GM21529 (cell line): ENCODE measurements around the gene CYB5D1.

ENCODE experiments used
- ATAC-seq: cut with Tn5 transposase; IDR thresholded peaks from one replicate; pipeline ENCODE4 v1.9.1; 2021; ENCODE audit not compliant: unreplicated experiment

The CYB5D1 gene

DNA sequence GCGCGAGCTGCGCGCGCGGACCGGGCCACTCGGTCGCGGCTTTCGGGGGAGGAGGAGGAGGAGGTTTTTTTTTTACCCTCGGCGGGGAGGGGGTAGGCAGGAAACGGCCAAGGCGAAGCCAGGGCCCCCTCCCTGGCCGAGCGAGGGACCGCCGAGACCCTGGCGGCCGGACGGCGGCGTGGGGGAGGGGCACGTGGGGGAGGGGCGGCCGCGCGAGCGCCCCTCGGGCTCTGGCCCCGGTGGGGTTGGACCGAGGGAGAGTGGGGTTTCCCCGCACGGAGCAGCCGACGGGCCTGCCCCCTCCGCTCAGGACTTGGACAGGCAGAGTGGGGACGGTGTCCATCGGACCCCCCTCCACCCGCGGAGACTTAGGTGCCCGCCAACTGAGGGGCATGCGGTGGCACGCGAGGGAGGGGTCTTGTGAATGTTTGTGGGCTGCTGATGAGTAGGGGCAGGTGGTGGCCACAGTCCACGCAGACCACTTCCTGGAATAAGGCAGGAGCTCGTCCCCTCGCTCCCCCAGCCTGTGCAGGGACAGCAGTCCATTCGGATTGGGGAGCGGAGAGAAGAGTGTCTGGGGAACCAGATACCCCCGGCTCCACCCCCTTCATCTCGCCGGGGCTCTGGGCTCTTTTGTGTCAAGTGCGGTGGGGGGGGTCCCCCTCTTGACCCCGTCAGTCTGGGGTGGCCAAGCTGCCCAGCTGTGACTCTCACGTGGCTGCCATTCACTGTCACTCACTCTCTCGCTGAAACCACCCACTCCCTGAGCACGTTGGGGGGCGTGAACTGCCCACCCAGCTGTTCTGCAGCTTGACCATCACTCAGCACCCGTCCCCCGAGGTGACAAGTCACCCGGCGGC, 27.8 kb downstream of the CYB5D1 start:
- ATAC-seq, result peak; percentile 30

DNA sequence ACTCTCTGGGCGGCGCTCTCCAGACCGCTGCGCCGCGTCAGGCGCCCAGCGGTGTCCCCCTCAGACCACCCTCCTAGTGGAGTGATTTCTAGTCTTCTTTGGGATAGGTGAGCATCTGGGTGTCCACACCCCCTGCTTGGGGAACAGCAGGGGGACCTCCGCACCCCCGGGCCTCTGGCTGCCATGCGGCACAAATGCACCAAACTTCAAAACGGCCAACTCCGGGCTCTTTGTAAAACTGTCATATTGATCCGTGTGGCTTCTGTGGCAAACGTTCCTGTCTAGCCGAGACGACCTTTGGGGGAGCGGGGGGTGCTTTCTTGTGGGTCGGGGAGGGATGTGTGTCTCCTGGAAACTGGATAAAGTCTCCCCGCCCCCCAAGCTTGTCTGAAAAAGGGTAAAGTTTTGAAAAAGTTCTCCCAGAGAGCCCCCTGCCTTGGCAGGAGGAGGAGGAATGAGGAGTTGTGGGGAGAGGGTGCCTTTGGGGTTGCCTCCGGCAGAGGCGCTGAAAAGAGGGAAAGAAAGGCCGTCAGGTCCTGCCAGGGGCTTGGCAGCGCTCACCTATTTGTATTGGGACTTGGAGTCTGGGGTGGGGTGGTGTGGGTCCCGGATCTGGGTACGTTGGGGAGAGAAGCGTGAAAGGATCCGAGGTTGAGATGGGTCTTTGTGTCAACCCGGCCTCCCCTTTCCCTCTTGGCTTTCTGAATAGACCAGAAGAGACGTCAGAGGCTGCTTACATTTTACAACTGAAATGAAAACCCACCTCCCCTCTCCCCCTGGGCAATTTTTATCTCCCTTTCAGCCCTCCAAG, 28.6 kb downstream of the CYB5D1 start:
- no peak for ATAC-seq

DNA sequence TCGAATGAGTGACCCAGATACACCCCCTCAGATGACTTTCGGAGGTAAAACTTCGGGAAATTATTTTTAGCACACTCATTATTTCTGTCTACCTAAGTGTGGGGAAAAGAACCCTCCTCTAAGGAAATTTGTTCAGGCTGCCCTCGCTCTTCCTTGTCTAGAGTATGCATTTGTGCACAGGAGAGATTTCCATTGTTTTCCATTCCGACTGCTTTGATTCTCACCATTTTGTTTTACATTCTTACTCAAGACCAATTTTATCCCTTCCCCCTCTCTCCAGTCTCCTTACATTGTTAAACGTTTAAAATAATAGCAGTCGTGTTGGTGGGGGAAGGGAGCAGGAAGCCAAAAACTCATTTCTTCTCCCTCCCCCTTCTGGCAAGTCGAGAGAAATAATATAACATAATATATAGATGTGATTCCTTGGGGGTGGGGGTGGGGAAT, 29.3 kb downstream of the CYB5D1 start:
- ATAC-seq, result no peak

DNA sequence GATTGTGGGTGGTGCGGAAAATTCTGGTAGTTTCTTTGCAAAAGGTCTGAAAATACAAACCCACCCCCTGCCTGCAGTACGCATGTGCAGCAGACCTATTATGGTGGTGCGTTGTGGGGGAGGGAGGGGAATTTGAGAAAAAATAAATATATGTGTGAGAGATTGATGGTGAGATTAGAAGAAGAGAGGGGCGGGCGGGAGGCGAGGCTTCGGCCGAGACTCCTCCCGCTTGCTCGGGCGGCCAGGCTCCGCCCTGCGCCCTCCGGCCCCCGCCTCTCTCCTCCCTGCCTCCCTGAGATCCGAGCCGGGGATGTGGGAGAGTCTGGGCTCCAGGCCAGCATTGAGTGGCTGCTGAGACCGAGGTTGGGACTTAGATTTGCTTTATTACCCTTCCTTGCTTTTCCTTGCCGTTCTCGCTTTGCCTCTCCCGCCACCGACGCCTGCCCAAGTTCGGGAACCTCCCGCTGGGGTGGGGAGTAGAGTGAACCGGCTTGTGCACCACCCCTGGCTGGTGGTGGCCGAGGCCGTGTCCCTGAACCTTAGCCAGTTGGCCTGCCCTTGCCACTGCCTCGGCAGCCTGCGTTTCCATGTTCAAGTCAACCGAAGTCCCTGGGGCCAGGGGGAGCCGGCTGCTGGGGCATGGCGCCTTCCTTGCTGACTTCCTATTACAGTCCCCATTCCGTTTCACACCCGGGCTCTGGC, 29.8 kb downstream of the CYB5D1 start:
- ATAC-seq, result peak; percentile 53

DNA sequence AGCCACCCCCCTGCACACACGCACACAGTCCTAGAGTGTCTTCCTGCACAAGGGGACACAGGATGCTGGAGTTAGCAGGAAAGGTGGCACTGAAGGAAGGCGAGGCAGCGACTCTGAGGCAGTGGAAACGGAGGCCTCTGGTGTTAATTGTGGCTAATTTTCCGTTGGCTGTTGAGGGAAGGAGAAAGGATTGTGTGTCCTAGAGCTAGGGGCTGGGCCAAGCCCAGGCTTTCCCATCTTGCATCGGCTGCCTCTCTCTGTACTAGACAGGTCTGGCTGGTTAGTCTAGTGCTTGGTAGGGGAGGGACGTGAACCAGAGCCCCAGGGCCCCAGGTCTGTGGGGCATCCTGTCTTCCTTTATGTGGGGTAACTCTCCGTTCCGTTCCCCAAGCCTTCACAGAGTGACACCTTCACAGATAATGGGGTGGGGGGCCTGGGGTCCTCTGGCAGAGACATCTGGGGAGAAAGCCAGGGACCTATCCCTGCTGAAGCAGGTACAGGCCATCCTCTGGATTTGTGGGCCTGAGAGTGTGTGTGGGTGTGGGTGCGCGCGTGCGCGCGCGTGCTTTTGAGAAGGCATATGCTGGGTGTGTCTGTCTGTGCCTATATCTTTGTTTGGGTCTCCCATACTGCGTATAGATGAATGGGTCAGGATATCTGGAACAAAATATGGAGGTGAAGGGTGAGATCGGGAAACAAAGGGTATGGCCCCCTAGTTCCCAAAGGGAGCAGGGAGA, 30.5 kb downstream of the CYB5D1 start, which contains the start of gene CHD3:
CHD3 (plus strand) TSS at position 606 of the 737 bp plus-strand sequence. CDS start 212 bp downstream, outside the sequence.
- no peak for ATAC-seq

DNA sequence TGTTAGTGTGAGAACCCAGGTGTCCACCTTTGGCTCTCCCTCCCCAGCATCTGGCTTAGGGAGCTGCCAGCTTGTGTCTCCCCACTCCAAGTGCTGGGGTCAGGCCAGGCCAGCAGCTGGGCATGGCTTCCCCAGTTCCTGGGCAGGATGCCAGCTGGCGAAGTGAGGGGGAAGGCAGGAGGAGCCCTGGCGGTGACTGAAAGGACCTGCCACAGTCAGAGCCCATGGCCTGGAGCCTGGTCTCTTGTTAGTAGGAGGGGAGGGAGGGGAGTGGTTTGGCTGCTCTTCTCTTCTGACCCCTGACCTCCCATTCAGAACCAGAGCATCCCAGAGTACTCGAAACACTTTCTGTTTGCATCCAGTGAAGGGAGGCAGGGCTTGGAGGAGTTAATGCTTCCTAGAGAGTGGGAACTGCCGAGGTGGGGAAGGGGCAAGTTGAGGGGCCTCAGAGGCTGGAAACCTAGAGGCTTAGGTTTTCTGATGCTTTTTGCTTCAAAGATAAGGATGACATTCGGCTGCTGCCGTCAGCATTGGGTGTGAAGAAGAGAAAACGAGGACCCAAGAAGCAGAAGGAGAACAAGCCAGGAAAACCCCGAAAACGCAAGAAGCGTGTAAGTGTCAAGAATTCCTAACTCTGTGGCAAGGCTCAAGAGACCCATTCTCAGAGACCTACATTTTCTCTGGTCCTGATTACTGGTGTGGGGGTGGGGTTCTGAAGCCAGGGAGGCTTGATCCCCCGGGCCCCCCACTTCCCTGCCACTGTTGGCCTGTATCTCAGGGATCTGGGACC, 31.6 kb downstream of the CYB5D1 start:
- no peak for ATAC-seq

DNA sequence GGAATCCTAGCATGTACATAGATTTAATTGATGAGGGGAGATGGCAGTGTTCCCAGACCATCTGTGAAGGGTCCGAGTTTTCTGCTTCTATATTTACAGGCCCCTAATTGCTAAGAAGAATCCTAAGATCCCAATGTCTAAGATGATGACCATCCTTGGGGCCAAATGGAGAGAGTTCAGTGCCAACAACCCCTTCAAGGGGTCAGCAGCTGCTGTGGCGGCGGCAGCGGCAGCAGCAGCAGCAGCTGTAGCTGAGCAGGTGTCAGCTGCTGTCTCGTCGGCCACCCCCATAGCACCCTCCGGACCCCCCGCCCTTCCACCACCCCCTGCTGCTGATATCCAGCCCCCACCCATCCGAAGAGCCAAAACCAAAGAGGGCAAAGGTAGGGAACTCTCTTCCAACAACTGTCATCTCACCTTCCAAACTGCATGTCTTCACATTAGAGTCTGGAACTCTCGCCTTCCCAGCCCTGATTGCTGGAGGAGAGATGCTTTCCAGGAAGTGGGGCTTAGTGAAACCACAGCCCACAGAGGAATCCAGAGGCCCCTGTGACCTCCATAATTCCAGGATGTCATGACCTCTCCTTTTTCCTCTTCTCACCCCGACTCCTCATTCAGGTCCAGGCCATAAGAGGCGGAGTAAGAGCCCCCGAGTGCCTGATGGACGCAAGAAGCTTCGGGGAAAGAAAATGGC, 35.5 kb downstream of the CYB5D1 start:
- no peak for ATAC-seq

DNA sequence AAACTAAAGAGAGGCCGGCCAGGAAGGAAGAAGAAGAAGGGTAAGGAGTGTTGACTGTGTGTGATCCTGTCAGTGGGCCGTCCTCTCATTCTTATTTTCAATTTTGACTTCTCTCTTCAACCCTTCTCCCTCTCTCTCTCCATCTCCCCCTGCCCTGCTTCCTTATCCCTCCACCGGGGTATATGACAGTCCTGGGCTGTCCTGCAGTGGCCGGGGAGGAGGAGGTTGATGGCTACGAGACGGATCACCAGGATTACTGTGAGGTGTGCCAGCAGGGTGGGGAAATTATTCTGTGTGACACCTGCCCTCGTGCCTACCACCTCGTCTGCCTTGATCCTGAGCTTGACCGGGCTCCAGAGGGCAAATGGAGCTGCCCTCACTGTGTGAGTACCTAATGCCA, 36.4 kb downstream of the CYB5D1 start:
- ATAC-seq, result no peak

DNA sequence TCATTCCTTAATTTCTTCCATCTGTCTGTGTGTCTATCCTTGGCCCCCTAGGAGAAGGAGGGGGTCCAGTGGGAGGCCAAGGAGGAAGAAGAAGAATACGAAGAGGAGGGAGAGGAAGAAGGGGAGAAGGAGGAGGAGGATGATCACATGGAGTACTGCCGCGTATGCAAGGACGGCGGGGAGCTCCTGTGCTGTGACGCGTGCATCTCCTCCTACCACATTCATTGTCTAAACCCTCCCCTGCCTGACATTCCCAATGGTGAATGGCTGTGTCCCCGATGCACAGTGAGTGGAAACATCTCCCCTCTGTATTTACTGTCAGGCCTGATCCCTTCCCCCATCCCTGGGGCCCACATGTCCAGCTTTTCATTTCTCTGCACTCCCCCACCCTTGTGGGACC, 37.1 kb downstream of the CYB5D1 start:
- no peak for ATAC-seq

DNA sequence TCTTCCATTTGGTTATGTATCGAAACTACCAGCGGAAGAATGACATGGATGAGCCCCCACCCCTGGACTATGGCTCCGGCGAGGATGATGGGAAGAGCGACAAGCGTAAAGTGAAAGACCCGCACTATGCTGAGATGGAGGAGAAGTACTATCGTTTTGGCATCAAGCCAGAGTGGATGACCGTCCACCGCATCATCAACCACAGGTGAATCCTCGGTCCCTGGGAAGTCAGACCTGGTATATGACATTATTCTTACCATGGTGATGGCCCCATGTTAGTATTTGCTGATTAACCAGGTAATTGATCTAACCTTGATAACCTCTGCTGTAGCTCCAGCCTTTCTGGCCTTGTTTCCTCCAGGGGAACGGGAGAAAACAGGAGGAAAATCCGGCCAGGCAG, 39.3 kb downstream of the CYB5D1 start:
- no peak for ATAC-seq

DNA sequence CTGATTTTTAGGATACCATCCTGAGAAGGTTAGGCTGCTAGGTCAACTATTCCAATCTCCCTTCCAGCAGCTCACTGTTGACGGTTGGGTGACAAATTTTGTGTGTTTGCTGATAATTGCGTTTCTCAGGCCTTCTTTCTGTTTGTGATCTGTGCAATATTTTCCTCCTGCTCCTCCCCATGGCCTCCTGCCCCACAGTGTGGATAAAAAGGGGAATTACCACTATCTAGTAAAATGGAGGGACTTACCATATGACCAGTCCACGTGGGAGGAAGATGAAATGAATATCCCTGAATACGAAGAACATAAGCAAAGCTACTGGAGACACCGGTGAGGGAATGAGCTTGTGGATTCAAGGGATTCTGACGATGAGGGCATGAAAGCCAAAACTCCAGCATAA, 40.0 kb downstream of the CYB5D1 start:
- no peak for ATAC-seq

DNA sequence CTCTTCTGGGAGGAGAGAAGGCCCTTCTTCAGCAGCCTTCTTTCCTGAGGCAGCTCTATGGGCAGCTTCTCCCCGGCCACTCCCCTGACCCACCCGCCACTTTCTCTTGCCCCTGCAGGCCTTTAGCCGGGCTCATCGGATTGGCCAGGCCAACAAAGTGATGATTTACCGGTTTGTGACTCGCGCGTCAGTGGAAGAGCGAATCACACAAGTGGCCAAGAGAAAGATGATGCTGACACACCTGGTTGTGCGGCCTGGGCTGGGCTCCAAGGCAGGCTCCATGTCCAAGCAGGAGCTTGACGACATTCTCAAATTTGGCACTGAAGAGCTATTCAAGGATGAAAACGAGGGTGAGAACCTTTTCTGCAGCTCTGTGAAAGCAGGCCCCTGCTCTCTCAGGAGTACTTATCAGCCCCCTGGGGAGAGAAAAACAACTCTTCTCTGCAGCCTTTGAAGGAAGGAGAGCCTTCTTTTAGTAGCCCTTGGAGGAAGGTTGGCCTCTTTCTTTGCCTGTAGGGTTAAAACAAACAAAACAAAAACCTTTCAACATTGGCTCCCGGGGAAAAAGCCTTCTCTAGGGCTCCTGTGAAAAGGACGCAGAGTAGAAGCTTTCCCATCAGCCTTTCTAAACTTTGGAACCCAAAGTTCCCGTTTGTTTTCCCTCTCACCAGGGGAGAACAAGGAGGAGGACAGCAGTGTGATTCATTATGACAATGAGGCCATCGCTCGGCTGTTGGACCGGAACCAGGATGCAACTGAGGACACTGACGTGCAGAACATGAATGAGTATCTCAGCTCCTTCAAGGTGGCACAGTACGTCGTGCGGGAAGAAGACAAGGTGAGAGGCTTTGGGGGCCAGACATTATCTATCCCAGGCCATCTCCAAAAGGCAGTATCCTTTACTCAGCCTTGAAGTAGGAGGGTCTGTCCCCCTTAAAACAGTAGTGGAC, 45.6 kb downstream of the CYB5D1 start:
- ATAC-seq, result no peak

DNA sequence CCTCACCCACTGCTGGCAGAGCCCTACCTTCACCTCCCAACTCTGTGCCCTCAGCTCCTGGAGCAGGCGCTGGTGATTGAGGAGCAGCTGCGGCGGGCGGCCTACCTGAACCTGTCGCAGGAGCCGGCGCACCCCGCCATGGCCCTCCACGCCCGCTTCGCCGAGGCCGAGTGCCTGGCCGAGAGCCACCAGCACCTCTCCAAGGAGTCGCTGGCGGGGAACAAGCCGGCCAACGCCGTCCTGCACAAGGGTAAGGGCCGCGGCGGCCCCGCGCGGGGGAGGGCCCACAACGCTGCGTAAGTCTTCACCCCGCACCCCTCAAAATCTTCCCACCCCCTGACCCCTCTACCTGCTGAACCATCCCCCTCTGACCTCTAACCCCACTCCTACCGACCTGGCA, 51.3 kb downstream of the CYB5D1 start:
- no peak for ATAC-seq

DNA sequence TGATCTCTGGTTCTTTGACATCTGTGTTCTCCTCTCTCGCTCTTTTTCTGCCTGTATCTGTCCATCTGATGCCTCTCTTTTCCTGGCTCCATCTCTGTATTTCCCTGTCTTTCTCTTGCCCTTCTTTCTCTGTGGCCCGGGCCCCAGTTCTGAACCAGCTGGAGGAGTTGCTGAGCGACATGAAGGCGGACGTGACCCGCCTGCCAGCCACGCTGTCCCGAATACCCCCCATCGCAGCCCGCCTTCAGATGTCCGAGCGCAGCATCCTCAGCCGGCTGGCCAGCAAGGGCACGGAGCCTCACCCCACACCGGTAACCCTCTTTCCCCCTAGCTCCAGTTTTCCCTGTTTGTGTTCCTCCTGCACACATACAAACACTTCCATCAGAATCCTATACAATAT, 52.5 kb downstream of the CYB5D1 start:
- ATAC-seq, result no peak

DNA sequence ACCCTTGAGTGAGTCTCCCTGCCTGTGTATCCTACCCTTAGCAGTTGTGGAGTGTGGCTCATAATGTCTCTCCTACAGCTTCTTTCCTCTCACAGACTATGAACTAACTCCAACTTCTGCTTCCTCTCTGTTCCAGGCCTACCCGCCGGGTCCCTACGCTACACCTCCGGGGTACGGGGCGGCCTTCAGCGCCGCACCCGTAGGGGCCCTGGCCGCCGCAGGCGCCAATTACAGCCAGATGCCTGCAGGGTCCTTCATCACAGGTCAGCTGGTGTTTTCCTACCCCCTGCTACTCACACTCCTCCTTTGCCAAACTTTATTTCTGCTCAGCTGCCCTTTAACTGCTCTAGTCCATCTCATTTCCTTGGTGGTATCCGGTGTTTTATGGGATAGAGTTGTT, 52.9 kb downstream of the CYB5D1 start:
- no peak for ATAC-seq

DNA sequence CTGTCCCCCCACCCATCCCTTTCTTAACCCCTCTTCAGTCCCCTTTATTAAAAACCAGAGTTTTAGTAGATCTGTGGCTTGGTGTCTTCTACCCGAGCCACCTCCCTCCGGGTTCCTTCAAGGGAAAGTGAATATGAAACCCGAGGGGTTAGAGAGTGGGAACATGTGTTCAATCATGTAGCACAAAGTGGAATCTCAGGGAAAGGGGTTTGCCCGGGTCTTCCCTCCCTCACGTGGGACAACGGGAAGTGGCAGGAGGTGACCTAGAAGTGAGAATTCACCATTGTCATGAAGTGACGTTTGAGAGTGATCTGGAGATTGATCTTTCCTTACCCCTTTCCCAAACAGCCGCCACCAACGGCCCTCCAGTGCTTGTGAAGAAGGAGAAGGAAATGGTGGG, 53.3 kb downstream of the CYB5D1 start:
- no peak for ATAC-seq
